ENCODE data around the gene CROCC2.

Gene CROCC2

DNA sequence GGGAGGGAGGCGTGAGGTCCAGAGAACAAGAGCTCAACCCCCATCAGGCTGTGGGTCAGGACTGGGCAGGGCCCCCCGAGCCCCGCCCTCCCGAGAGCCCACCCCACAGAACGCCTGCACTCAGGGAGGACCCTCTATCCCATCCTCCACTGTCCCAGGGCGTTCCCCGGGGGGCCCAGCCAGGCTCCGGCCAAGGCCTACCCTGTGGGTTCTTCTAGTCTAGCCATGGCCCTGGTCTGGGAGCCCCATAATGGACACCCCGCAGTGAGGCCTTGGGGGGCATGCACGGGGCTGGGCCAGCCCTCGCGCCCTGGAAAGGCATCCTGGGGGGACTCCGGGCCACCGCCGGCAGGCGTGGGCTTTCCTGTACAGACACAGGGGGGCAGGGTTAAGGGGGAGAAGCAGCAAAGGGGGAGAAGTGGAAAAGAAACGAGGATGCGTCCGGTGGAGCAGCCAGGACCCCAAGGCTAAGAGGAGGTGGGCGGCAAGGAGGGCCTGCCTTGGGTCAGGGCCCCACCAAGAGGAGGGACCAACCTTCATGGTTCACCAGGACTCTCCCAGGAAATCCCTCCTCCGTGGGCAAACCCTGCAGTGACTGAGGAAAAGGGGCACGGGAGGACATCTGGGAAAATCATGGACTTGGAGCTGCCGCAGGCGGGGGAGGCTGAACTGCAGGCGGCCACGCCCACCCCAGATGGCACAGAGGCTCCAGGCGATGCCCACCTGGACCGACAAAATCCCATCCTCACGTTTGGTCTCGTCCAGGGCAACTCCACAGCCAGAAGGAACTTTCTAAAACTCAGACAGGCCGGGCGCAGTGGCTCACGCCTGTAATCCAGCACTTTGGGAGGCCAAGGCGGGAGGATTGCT is 2.7 kb upstream of the CROCC2 start:
- no peak overlapping the region for H3K9ac ChIP-seq (ENCODE audit: low read length)
- TF ChIP-seq EZH2phosphoT487 (conservative IDR thresholded peaks at IDR 0.05; ENCODE audit: low read length): no peak
- TF ChIP-seq CTCF (IDR thresholded peaks at IDR 0.05; ENCODE audit: insufficient read depth, low read length, poor library complexity, severe bottlenecking): no peak
- H3K36me3 ChIP-seq (ENCODE audit: low read length): no peaks in the 10 kb centered on the region
- H3F3A ChIP-seq (ENCODE audit: insufficient read depth): no peaks in the 10 kb centered on the region
- no peaks in the 10 kb centered on the region for H3K27me3 ChIP-seq (ENCODE audit: low read length)
- H3K27ac ChIP-seq (ENCODE audit: low read depth, low read length): no peak overlapping the region
- H2AFZ ChIP-seq (ENCODE audit: low read depth, low read length, severe bottlenecking): no peak overlapping the region
- no peak overlapping the region for H3K4me3 ChIP-seq (ENCODE audit: insufficient read depth, low read length, poor library complexity, severe bottlenecking)
- no peaks in the 10 kb centered on the region for H3K9me2 ChIP-seq (replicated peaks; ENCODE audit: insufficient read depth, low read length)
- H3K9me3 ChIP-seq (ENCODE audit: insufficient read depth, low read length): no peaks in the 10 kb centered on the region
- H4K20me1 ChIP-seq (ENCODE audit: low read depth, low read length): no peaks in the 10 kb centered on the region
- H3K4me2 ChIP-seq (ENCODE audit: low read depth, low read length, poor library complexity, severe bottlenecking): no peak overlapping the region
- H3K79me2 ChIP-seq (ENCODE audit: insufficient read depth, low read length): no peaks in the 10 kb centered on the region

GRCh38 chr2:240904216-240905175 is 1.6 kb upstream of the CROCC2 start:
- Histone ChIP-seq H3K27ac (ENCODE audit: low read depth, low read length) (no peak overlapping the region), H3F3A (ENCODE audit: insufficient read depth) (no peaks in the 10 kb centered on the region), H3K27me3 (ENCODE audit: low read length) (no peaks in the 10 kb centered on the region), H3K9me3 (ENCODE audit: insufficient read depth, low read length) (no peaks in the 10 kb centered on the region), H3K36me3 (ENCODE audit: low read length) (no peaks in the 10 kb centered on the region), H3K4me2 (ENCODE audit: low read depth, low read length, poor library complexity, severe bottlenecking) (no peak overlapping the region), H4K20me1 (ENCODE audit: low read depth, low read length) (no peaks in the 10 kb centered on the region), H3K9ac (ENCODE audit: low read length) (no peak overlapping the region), H3K9me2 (replicated peaks; ENCODE audit: insufficient read depth, low read length) (no peaks in the 10 kb centered on the region), H3K4me3 (ENCODE audit: insufficient read depth, low read length, poor library complexity, severe bottlenecking) (no peak overlapping the region), H3K79me2 (ENCODE audit: insufficient read depth, low read length) (no peaks in the 10 kb centered on the region), H2AFZ (ENCODE audit: low read depth, low read length, severe bottlenecking) (no peak overlapping the region)
- TF ChIP-seq EZH2phosphoT487 (conservative IDR thresholded peaks at IDR 0.05; ENCODE audit: low read length) (no peak), CTCF (IDR thresholded peaks at IDR 0.05; ENCODE audit: insufficient read depth, low read length, poor library complexity, severe bottlenecking) (no peak)

GRCh38 chr2:240905176-240905781 is 857 bp upstream of the CROCC2 start:
- Histone ChIP-seq H3K27me3 (ENCODE audit: low read length) (no peaks in the 10 kb centered on the region), H3F3A (ENCODE audit: insufficient read depth) (no peaks in the 10 kb centered on the region), H2AFZ (ENCODE audit: low read depth, low read length, severe bottlenecking) (no peak overlapping the region), H3K9ac (ENCODE audit: low read length) (no peak overlapping the region), H3K9me3 (ENCODE audit: insufficient read depth, low read length) (no peaks in the 10 kb centered on the region), H3K4me2 (ENCODE audit: low read depth, low read length, poor library complexity, severe bottlenecking) (no peak overlapping the region), H3K9me2 (replicated peaks; ENCODE audit: insufficient read depth, low read length) (no peaks in the 10 kb centered on the region), H3K79me2 (ENCODE audit: insufficient read depth, low read length) (no peaks in the 10 kb centered on the region), H3K27ac (ENCODE audit: low read depth, low read length) (no peak overlapping the region), H3K4me3 (ENCODE audit: insufficient read depth, low read length, poor library complexity, severe bottlenecking) (no peak overlapping the region), H4K20me1 (ENCODE audit: low read depth, low read length) (no peaks in the 10 kb centered on the region), H3K36me3 (ENCODE audit: low read length) (no peaks in the 10 kb centered on the region)
- TF ChIP-seq EZH2phosphoT487 (conservative IDR thresholded peaks at IDR 0.05; ENCODE audit: low read length): no peak
- no peak for TF ChIP-seq CTCF (IDR thresholded peaks at IDR 0.05; ENCODE audit: insufficient read depth, low read length, poor library complexity, severe bottlenecking)
